Muscle of back (tissue), 11 donors: ENCODE measurements around the gene WNT4. TPM values are rescaled to one million over a fixed set of nuclear protein-coding genes. Genes with fewer than 3 reads are reported as not detected.
A peak's percentile ranks its signal among the peaks of the same experiment; 100 is the strongest.

ENCODE experiments used
- DNase-seq, 3 donors: peaks; one replicate each; pipeline versions ENCODE4 v3.0.0 to v3.0.0-alpha.2; 2013
- polyA plus RNA-seq, 10 donors: library from polyadenylated mRNA; unstranded; fragments of 120-200 nt; gene quantifications; one replicate each; pipeline ENCODE4 v1.2.1, GENCODE V29; 2013; ENCODE audit not compliant: insufficient read length in 10 of 10

Gene WNT4
- polyA plus RNA-seq, 10 donors: 2.0 to 5.9 (median 3.2) TPM

DNA sequence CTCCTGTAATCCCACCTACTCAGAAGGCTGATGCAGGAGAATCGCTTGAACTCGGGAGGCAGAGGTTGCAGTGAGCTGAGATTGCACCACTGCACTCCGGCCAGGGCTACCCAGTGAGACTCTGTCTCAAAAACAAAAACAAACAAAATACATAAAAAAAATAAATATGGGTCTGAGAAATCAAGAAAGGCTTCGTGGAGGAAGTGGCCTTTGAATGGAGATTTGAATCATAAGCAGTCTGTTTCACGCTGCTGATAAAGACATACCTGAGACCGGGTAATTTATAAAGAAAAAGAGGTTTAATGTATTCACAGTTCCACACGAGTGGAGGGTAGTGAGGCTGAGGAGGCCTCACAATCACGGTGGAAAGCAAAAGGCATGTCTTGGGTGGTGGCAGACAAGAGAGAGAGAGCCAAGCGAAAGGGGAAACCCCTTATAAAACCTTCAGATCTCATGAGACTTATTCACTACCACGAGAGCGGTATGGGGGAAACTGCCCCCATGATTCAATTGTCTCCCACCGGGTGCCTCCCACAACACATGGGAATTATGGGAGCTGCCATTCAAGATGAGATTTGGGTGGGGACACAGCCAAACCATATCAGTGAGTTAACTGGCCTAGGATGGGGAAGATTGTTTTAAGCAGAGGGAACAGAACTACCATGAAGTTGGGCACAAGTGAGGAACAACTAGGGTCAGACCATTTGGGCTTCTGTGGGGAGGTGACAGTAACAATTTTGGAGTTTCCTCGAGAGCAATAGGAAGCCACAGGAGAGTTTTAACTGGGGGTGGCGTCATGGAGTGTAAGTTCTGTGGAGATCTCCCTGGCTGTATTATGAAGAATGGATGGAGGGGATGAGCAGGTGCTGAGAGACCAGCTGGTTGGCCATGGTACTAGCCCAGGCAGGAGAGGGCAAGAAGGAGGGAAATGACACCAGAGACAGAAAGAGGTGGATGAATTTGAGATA is 22.2 kb upstream of the WNT4 start:
- DNase-seq: no peak

DNA sequence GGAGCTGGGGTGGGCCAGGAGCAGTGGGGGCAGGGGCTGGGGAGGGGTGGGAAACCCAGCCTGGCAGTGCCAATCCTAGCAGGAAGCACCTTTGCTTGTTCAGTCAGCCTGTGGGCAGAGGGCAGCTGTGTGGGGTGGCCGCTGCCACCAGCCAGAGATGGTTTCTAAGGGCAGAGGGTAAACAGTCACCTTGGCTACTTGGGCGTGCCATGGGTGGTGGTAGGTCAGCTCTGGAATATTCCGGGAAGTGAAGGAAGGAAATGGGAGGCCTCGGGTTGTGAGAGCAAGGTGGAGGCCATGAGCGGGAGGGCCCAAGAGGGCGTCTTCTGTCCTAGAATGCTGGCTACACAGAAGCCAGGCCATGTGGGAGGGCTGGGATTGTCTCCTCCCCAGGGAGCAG is 20.7 kb upstream of the WNT4 start:
- DNase-seq: no peak

DNA sequence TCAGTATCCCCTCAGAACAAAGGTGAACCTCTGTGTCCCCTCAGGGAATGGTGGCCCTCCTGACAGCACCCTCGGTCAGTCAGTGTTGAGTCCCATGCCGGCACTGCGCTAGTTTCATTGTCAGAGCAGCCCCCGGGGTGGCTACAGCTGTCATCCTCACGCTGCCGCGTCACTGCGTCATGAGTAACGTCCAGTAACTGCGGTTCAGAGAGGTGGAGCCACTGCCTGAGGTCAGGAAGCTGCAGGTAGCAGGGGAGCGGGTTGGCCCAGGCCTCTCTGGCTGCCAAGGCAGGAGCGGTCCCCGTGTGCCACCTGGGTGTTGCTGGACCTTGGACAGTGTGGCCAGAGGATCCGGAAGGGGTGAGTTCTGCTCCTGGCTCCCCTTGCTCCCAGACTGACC is 20.2 kb upstream of the WNT4 start:
- DNase-seq: no peak

DNA sequence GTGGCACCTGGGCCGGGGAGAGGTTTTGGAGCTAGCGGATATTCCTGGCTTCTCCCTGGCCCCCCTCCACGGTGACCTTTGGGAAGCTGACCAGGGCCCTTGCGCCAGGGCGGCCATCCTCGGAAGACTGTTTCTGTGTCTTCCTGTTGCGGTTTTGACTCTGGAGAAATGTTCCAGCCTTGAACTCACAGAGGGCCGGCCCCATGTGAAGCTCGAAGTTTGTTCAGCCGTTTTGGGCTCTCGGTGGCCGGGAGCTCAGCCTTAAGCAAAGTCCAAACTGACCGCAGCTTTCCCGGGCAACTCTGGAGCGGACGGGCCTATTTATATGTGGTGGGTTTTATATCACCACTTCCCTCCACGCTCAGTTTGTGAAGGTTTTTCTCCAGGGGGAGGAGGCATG is 17.0 kb upstream of the WNT4 start:
- no peak for DNase-seq

DNA sequence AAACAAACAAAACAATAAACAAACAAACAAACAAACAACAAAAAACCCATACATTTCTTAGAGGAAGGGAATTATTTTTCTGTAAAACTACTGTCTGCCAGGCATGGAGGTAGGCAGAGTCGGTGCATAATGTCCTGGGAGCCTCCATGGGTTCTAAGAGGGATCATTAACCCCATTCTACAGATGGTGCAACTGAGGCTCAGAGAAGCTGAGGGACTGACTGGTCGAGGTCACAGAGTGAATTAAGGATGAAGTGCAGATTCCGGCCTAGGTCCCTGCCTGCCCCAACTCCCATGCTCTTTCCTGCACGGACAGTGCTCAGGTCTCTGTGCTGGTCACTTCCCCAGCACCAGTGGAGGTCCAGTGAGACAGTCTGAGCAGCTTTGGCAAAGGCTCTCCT is 15.8 kb upstream of the WNT4 start:
- DNase-seq: no peak

DNA sequence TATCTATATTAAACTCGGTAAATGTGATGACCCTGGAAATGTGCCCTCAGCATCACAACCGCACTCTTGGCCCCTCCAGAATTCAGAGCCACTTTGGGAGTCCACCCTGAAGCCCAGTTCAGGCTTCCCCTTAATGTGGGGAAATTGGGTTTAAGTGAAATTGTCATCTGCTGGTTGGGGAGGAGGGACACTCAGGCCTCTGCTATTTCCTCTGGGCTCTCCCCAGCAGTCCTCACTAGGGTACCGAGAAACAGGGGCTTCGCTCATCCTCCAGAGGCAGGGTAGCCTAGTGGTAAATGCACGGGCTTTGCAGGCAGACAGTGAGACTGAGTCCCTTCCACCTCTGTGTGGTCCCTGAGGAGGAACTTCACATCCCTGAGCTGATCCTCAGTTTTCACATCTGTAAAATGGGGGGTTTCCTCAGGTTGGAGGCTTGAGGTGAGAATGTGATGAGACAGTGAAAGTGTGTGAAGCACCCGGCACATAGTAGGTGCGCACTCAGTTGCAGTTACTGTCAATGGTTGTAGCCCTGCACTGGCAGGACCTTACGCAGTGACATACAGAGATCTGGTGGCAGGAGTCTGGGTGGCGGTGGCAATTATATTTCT is 14.6 kb upstream of the WNT4 start:
- no peak for DNase-seq

DNA sequence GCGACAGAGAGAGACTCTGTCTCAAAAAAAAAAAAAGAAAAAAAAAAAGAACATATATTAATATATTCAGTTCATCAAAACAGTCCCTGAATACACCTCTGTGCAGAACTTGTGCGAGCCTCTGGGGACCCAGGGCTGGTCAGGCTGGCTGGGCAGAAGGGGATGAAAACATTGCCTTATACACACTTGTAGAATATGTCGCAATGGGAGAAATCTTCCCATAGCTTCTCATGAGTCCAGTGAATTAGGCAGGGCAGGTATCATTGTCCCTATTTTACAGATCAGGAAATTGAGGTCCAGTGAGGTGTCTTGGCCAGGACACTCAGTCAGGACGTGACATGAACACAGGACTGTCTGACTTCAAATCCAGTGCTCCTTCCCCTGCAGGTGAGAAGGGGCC is 12.6 kb upstream of the WNT4 start:
- DNase-seq: no peak

DNA sequence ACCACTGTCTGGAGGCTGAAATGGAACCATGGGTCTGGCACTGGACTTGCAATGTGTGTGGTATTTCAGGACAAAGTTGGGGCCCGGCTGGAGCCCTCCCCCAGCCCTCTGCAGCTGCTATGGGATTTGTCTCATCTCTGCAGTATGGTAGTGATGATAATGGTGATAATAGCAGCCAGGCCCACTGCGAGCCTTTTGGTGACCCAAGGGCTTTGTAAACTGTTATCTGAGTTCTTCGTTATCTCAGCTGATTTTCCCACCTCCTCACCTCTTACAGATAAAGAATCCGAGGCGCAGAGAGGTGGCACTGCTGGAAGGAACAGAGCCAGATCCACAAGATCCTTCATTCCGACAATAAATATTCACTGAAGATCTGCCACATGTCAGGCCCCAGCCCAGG is 11.7 kb upstream of the WNT4 start:
- no peak for DNase-seq

DNA sequence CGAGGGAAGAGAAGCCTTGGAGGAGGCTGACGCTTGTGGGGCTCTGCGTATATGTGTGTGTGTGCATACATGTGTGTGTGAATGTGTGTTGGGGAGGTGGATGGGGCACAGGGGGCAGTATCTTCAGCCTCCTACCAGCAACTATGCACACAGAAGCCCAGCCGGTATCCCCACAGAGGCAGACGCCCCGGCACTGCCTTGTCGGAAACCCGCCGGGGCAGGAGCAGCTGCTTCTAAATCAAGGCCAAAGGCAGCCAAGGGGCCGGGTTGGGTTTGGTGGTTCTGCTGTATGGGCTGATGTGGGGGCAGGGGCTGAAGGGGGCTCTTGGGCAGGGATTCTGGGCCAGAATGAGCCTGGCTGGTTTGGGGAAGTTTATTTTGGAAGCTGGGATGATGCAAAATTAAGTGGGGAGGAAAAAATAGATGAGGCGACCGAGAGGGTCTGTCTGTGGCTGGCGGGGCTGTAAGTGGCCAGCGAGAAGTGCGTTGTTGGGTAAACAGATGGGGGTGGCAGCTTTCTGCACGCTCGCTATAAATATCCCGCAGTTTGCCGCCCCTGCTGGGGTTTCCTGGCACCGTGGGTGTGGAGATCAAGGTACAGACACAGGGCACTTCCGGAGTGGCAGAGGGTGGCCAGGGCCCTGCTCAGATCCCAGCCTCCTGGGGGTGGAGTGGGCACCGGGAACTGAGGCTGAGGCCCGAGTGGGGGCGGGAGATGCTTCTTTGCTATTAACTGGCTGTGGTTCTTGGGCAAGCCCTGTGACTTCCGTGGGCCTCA is 11.0 kb upstream of the WNT4 start:
- no peak for DNase-seq

DNA sequence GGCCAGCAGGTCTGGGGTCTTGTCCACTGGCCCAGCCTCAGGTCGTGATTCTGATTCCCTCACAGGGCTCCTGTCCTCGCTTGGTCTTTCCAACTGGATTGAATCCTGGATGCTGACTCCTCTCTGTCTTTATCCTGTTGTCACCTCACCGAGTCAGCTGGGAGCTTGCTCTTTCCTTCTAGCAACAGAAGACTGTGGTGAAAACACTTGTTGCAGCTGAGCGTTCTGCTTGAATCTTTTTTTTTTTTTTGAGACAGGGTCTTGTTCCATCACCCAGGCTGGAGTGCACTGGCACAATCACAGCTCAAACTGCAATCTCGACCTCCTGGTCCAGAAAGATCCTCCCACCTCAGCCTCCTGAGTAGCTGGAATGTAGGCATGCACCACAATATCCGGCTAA is 8.0 kb upstream of the WNT4 start:
- DNase-seq: no peak

DNA sequence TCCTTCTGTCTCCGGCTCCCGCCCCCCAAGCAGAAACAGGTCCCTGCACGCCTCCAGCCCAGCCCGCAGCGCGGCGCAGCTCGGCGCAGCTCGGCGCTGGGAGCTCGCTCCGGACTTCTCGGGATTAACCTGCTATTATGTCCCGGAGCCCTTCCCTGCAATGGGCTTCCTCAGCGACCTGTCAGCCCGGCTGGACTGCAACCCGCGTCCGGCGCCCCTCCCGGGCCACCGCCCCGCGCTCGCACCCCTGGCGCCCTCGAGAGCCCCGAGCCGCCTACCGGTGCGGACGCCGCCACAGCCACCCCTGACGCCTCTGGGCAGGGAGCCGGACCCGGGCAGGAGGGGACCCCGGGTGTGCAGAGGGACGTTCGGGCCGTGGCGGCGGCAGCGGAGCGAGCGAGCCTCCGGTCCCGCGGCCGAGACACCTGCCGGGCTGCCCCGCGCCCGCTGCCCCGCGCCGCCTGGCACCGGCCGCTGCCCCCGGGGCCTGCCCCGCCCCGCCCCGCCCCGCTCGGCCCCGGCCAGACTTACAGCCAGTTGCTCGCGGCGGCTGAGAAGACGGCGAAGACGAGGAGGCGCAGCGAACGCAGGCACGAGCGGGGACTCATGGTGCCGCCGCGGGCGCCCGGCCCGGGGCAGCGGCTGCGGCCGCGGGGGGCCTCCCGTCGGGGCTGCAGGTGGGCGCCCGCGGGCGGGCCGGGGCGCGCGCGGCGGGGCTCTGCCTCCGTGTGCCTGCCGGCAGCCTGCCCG is 407 bp downstream of the WNT4 start:
- peak in 1 of 3 donors; percentile 66 for DNase-seq

DNA sequence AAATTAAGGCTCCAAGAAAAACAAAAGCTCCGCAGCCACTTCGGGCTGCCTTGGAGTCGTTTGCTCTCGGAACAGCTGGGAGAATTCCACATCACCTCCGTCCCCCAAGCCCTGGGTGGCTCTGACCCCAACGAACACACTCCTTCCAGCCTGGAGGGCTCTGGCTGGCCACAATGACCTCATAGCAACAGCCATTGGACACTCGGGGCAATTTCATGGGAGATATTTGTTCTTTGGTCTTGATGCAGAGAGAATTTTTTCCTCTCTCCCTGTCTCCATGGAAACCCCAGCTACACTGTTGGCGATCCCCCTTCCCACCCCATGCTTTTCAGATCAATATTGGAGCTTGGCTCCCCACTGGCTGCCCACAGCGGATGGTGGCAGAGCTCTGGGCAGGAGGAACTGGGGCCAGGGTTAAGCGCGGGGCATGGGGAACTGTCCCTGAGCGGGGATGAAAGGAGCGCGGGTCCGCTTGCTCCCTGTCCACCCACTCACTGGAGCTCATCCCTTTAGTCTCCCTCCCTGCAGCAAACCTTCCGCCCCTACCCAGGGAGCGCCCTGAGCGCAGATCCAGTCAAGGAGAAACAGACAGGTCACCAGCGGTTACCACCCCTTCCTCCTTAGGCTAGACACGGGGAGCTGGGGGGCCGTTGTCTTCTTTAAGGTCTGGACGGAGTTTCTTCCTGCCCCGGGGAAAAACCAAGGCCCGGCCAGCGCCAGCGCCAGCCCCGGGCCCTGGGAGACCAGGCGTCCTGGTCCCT is 1.2 kb downstream of the WNT4 start:
- peak in 1 of 3 donors; percentile 36 for DNase-seq

DNA sequence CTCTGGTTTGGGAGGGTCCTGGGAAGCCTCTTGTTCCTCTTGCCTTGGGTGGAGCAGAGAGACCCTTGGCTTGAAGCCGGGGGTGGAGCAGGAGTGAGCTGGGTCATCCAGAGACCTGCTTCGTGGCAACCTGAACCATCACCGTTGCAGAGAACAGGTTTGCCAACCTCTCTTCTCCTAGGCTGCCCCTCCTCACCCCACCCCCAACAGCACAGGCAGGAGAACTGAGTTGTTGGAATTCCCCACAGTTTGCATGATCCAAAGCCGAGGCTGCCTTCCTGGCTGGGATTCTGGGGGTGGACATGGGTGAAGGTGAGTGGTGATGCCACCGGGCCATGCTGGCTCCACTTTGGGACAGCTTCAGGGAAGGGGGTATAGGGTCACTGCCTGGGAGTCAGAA is 2.2 kb downstream of the WNT4 start:
- DNase-seq: no peak

DNA sequence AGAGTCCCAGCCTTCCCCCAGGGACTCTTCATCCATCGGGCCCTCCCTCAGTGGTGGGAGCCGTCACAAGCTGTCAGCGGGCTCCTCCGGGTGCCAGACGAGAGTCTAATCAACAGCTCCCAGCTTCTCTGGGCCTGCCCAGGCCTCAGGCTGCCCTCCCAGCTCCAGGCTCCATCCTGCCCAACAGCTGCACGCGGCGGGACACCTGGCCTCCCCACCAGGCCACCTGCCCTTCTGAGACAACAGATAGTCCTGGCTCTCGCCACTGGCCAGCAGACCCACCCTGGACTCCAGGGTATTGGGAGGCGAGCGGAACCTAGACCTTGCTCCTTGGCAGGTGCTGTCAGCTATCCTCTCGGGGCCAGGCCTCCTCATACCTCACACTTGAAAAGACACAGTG is 3.1 kb downstream of the WNT4 start:
- no peak for DNase-seq

DNA sequence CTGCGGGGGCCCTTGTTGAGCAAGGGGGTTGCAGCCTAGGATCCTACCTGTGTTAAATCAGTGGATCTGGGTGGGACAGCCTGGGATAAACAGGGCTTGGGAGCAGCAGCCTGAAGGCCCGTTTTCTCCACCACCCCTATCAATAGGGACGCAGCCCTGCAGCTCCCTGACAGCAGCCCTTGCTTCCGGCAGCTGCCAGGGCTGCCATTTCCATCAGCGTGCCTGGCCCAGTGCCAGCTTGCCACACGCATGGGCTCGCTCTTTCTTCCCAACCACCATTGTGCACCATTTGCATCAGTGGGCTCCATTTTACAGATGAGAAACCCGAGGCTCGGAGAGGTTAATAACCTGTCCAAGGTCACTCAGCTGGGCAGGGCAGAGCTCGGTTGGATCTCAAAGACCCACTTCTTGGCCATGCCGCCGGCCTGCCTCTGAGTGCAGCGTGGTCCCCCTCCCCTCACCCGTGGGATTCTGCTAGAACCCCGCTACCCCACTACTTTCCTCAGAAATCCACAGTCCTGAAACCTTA is 3.8 kb downstream of the WNT4 start:
- no peak for DNase-seq

DNA sequence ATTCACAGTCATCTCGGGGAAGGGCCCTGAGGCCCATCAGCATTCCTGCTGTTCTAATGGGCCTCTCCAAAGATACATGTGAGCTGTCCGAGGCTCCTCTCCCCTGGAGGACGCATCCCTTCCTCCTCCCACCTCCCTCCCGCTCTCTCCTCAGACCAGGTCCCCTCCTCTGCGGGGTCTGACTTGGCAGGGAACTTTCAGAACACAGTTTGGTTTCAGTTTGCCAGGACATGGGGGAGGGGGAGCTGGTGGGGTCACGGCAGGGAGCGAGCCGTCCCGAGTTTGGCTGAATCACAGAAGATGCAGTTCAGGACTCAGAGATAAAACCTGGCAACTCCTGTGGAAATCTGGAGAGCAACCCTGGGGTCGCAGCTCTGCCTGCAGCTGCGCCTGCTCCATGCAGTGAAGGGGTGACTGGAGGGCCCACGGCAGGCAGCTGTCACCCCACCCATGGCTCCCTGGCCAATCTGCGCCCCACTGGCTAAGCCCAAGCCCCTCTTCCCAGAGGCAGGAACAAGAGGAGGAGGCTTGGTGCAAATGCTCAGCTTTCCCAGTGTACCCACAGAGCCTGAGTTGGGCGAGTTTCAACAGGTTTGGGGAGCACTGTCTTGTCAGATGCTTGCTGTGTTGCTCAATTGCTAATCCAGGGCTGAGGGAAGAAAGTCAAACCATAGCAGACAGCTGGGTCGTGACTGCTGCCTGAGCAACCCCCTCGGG is 5.7 kb downstream of the WNT4 start:
- peak in 1 of 3 donors; percentile 83 for DNase-seq

DNA sequence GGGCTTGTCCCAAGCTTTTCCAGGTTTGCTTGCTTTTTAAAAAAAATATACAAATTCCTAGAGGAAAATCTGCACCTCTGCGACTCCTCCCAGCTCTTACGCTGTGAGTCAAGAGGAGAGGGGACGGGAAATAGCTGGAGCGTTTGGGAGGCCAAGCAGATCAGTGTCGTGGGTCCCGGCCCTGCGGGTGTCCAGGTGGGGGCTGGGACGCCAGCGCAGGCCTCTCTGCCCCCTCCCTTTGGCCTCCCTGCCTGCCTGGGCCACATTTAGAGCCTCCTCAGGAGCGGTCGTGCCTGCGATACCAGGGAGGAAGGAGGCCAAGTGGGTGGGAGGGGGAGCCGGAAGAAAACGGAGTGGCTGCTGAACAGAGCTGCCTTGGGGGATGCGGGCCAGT is 9.0 kb downstream of the WNT4 start:
- DNase-seq: peak in 2 of 3 donors; percentile 27

DNA sequence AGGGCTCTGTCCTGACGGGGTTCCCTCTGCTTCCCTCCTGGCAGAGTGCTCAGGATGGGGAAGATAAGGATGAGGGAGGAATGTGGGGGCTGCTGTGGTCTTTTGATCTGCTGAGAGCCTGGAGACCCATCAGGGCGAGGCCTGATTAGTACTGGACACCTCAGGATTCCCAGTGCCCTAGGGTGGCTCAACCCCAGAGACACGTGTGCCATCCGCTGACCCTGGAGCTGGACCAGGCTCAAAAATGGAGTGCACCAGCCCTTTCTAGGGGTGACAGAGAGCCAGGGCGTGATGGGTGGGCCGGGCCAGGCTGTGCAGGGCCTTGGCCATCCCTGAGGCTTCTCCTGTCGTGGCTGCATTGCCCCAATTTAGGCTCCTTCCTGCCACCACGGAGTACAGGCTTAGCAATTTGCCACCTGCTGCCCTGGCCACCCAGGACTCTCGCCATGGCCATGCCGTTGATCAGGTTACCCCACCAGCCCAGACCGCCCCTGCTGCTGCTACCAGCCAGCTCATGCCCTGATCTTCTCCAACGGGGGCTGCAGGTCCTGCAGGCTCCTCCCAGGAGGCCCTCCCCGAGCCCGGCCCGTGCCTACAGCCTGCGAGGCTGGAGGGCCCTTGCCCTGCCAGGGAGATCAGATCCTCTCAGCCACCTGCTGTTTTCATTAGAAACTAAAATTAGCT is 9.5 kb downstream of the WNT4 start:
- DNase-seq: peak in 2 of 3 donors; percentile 41 to 52

DNA sequence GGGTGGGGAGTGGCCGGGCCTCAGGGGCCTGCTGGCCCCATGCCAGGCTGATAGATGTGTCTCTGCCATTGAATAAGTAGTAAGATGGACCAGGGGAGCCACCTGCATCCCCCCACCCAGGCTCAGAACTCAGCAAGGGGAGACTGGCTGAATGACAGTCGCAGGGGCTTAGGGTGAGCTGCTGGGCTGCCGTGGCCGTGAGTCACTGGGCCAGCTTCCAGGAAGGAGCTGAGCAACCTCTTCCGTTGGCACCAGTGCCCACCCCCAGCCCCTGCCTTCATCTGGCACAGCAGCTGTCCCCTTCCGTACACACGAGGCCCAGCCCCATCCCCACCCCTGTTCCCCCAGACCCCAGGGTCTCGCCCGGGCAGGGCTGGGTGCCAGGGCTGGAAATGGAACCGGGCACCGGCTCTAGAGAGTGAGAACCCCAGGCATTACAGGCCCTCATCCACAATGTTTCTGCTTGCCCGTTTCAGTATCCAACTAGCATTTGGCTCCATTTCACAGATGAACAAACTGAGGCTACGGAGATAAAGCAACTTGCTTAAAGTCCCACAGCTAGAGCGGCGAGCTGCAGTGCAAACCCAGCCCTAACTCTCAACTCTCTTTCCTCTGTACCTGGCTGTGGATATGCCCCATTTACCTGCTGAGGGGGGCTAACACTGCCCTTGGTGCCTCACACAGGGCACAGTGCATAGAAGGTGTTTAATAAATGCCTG is 10.2 kb downstream of the WNT4 start:
- DNase-seq: peak in 2 of 3 donors; percentile 42 to 53
